ENCODE data around the gene SHISA5. TPM values are rescaled to one million over a fixed set of nuclear protein-coding genes. Genes with fewer than 3 reads are reported as not detected.

SHISA5 gene
- total and polyA plus RNA-seq, 2 of the 4 experiments (the other 2 are of a cell fraction) = 82.3 to 162 TPM

DNA sequence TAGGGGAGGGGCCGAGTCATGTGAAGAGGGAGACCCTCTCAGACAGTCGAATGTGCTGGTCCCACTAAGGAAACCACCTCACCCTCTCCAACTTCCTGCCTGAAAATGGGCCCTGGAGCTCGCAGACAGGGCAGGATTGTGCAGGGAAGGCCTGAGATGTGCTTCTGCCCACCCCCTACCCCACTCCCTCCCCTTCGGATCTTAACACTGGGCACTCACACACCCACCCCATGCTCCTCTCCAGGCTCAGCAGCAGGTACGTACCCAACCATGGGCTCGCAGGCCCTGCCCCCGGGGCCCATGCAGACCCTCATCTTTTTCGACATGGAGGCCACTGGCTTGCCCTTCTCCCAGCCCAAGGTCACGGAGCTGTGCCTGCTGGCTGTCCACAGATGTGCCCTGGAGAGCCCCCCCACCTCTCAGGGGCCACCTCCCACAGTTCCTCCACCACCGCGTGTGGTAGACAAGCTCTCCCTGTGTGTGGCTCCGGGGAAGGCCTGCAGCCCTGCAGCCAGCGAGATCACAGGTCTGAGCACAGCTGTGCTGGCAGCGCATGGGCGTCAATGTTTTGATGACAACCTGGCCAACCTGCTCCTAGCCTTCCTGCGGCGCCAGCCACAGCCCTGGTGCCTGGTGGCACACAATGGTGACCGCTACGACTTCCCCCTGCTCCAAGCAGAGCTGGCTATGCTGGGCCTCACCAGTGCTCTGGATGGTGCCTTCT is 37.4 kb downstream of the SHISA5 start (continued):
- TF ChIP-seq NFE2L2 (IDR thresholded peaks at IDR 0.05; ENCODE audit: low read depth, low read length) (no peak), RCOR1 (IDR thresholded peaks at IDR 0.05; ENCODE audit: insufficient replicate concordance, low read length) (no peak)

DNA sequence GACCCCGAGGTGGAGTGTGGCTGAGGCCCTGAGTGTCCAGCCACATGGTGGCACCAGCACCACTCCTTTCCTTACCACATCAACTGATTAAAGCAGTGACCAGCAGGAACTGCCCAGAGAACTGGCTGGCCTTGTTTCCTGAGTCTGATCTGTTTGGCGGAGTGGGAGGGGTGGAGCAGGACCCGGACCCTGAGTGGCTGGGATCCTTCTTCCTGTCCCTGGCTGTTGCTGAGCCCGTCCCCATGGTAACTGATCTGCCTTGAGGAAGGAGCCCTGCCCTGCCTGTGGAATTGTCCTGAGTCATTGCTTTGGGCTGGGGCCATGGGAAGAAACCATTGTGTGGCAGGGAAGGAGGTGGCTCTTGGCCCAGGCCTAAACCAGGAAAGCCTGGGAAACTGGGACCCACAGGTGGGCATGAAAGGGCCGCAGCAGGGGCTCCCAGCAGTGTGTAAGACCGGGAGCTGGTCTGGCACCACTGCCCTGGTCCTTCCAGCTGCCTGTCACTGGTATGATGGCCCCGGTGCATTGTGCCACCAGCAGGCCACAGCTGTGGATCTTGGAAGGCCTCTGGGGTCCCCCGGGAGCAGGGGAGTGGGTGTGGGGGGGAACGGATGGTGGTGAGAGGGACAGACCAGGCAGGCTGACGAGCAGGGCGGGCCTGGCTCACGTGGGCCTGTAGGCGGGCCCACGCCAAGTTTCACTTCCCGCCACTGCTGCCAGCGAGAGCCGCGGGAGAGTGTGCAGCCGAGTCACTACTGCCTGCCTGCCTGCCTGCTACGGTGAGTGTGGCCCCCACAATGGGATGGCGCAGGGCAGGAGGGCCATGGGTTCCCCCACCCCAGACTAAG is 38.2 kb downstream of the SHISA5 start:
- Histone ChIP-seq H2AK5ac (ENCODE audit: low read depth, low read length) (peak overlapping the region; percentile 93), H3K4me1 (ENCODE audit: control insufficient read depth, insufficient read depth, low read length) (peaks cover 19% of the 10 kb centered on the region), H3K18ac (ENCODE audit: low read depth, low read length) (peak overlapping the region; percentile 82), H3K56ac (ENCODE audit: extremely low read depth, insufficient read depth, low read length) (peak overlapping the region; percentile 96), H3K27ac (ENCODE audit: insufficient read depth, low read length) (peak overlapping the region; percentile 92), H3K9ac (ENCODE audit: low read depth, low read length) (peak overlapping the region; percentile 84), H2AFZ (replicated peaks; ENCODE audit: low read length, poor library complexity) (peak overlapping the region; percentile 93), H3K9me3 (ENCODE audit: control insufficient read depth, insufficient read depth, low read length) (no peaks in the 10 kb centered on the region), H2BK120ac (ENCODE audit: low read depth, low read length) (peak overlapping the region; percentile 91), H3K4ac (ENCODE audit: low read depth, low read length) (peak overlapping the region; percentile 96), H3K79me1 (ENCODE audit: low read depth in 1 of 2, low read length in 2 of 2) (peaks cover 0 to 45% of the 10 kb centered on the region in 2 experiments; a peak in 3 of 4 replicates), H3K23ac (ENCODE audit: low read depth, low read length) (peak overlapping the region; percentile 86), H3K36me3 (ENCODE audit: control insufficient read depth, insufficient read depth, low read length) (peaks cover 40% of the 10 kb centered on the region), H2AK9ac (replicated peaks; ENCODE audit: low read depth, low read length, poor library complexity) (peak overlapping the region; percentile 100), H4K5ac (ENCODE audit: low read depth, low read length) (peak overlapping the region; percentile 78), H2BK15ac (ENCODE audit: low read depth, low read length) (peak overlapping the region; percentile 53; the same call in 1 of the 3 replicates), H4K20me1 (ENCODE audit: insufficient read depth, low read length) (no peaks in the 10 kb centered on the region; the same call in 1 of the 2 replicates), H2BK20ac (ENCODE audit: low read depth, low read length) (peak overlapping the region; percentile 41), H3K4me3 (ENCODE audit: insufficient read depth, low read depth, low read length) (peak overlapping the region; percentile 52), H2BK5ac (ENCODE audit: low read depth, low read length, poor library complexity, severe bottlenecking) (peak overlapping the region; percentile 98), H3K4me2 (ENCODE audit: low read depth, low read length) (peak overlapping the region; percentile 91), H4K91ac (ENCODE audit: insufficient read depth, low read depth, low read length) (peak overlapping the region; percentile 99), H4K8ac (ENCODE audit: low read depth in 2 of 2, low read length in 2 of 2) (peak overlapping the region; percentile 68 to 97), H3K9me1 (ENCODE audit: insufficient read depth, low read length) (peaks cover 8% of the 10 kb centered on the region; the same call in 1 of the 2 replicates), H3K27me3 (ENCODE audit: control insufficient read depth, insufficient read depth, low read length) (no peaks in the 10 kb centered on the region), H3K14ac (replicated peaks; ENCODE audit: low read depth, low read length) (peak overlapping the region; percentile 94)
- no TSS peak for BruUV-seq (replicated peaks)
- ChIA-PET POLR2A (ENCODE audit: unreplicated experiment) (no interaction called here), CTCF (interaction anchor here (0.6 kb wide), 1 partner anchor 40 kb away, joined by 3 read pairs; no protein-coding TSS in a partner anchor)
- intact Hi-C loops (cut with micrococcal nuclease) (loop anchor here (1.0 to 5.0 kb wide), 3 partner anchors 83 to 222 kb away; partner anchors contain the start of genes NCKIPSD and SLC26A6), in situ Hi-C loops (cut with MboI; ENCODE audit: low sequenced_read_pairs) (loop anchor here (5.0 to 10.0 kb wide), 2 partner anchors 92 to 199 kb away; partner anchors contain the start of genes CELSR3 and PFKFB4), dilution Hi-C loops (cut with HindIII; ENCODE audit: low sequenced_read_pairs, unreplicated experiment) (no loop called here)
- DNase-seq (peak; percentile 100), ATAC-seq (ENCODE audit: low read depth) (peak; percentile 92)
- WGBS, 2 experiments (ENCODE audit: extremely low coverage in 2 of 2, insufficient read length in 1 of 2) = 0% methylated on average over 13 of the region's 21 CpGs; no CpG with 5 or more reads in 1 of the 2 experiments
- TF ChIP-seq MAFK (IDR thresholded peaks at IDR 0.05; ENCODE audit: low read depth, low read length) = peak; percentile 62; the same call in 1 of the 2 replicates
- TF ChIP-seq RFX5 (IDR thresholded peaks at IDR 0.05; ENCODE audit: low read depth, low read length) = no peak
- TF ChIP-seq, protein P1, sequence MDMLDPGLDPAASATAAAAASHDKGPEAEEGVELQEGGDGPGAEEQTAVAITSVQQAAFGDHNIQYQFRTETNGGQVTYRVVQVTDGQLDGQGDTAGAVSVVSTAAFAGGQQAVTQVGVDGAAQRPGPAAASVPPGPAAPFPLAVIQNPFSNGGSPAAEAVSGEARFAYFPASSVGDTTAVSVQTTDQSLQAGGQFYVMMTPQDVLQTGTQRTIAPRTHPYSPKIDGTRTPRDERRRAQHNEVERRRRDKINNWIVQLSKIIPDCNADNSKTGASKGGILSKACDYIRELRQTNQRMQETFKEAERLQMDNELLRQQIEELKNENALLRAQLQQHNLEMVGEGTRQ (IDR thresholded peaks at IDR 0.05; ENCODE audit: low read depth, low read length) = peak; percentile 95
- TF ChIP-seq FOS (IDR thresholded peaks at IDR 0.05; ENCODE audit: low read depth, low read length) = peak; percentile 41; the same call in 1 of the 2 replicates
- TF ChIP-seq CHD1 (IDR thresholded peaks at IDR 0.05; ENCODE audit: low read depth, low read length) = no peak; the same call in none of the 2 replicates
- peak; percentile 68 for TF ChIP-seq BHLHE40 (IDR thresholded peaks at IDR 0.05; ENCODE audit: low read depth, low read length)
- TF ChIP-seq, protein P2, sequence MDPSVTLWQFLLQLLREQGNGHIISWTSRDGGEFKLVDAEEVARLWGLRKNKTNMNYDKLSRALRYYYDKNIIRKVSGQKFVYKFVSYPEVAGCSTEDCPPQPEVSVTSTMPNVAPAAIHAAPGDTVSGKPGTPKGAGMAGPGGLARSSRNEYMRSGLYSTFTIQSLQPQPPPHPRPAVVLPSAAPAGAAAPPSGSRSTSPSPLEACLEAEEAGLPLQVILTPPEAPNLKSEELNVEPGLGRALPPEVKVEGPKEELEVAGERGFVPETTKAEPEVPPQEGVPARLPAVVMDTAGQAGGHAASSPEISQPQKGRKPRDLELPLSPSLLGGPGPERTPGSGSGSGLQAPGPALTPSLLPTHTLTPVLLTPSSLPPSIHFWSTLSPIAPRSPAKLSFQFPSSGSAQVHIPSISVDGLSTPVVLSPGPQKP (IDR thresholded peaks at IDR 0.05; ENCODE audit: borderline replicate concordance, low read depth, low read length) = no peak
- TF ChIP-seq POLR2A (IDR thresholded peaks at IDR 0.05; ENCODE audit: low read depth, low read length) = peak; percentile 65
- TF ChIP-seq RCOR1 (IDR thresholded peaks at IDR 0.05; ENCODE audit: insufficient replicate concordance, low read length) = peak; percentile 5
- peak; percentile 85 for TF ChIP-seq MXI1 (IDR thresholded peaks at IDR 0.05; ENCODE audit: borderline replicate concordance, low read depth, low read length)
- TF ChIP-seq RAD21 (IDR thresholded peaks at IDR 0.05; ENCODE audit: low read length) = peak; percentile 86
